Measurements from ENCODE around the gene GAS2.

GAS2 gene

GRCh38 chr11:22786475-22786874, 120.1 kb downstream of the GAS2 start:
- FAIRE-seq, result no peak
- DNase-seq (ENCODE audit: low spot score), result no peak

- FAIRE-seq (no peak), DNase-seq (ENCODE audit: low spot score) (no peak)
These were observed 120.6 kb downstream of the GAS2 start for GRCh38 chr11:22787055-22787454.

GRCh38 chr11:22787551-22788162, 121.2 kb downstream of the GAS2 start:
- DNase-seq (ENCODE audit: low spot score) (peak; percentile 26), FAIRE-seq (no peak)

- DNase-seq (ENCODE audit: low spot score), result peak; percentile 67
These were observed 126.1 kb downstream of the GAS2 start for GRCh38 chr11:22792497-22792896.

GRCh38 chr11:22795914-22796313, 129.5 kb downstream of the GAS2 start:
- FAIRE-seq, result no peak
- no peak for DNase-seq (ENCODE audit: low spot score)

More at GRCh38 chr11:22792497-22792896, 126.1 kb downstream of the GAS2 start:
- FAIRE-seq, result no peak

GRCh38 chr11:22797047-22797446, 130.6 kb downstream of the GAS2 start:
- FAIRE-seq (no peak), DNase-seq (ENCODE audit: low spot score) (no peak)

GRCh38 chr11:22798901-22799300, 132.5 kb downstream of the GAS2 start:
- no peak for FAIRE-seq
- DNase-seq (ENCODE audit: low spot score), result no peak

GRCh38 chr11:22800482-22800881, 134.1 kb downstream of the GAS2 start:
- FAIRE-seq, result no peak
- DNase-seq (ENCODE audit: low spot score), result no peak

- no peak for DNase-seq (ENCODE audit: low spot score)
- FAIRE-seq, result no peak
These were observed 136.4 kb downstream of the GAS2 start for GRCh38 chr11:22802861-22803260.

GRCh38 chr11:22807391-22807790, 141.0 kb downstream of the GAS2 start:
- DNase-seq (ENCODE audit: low spot score), result no peak
- FAIRE-seq, result no peak

- no peak for FAIRE-seq
- DNase-seq (ENCODE audit: low spot score), result no peak
These were observed 141.6 kb downstream of the GAS2 start for GRCh38 chr11:22807855-22808570.

- no peak for DNase-seq (ENCODE audit: low spot score)
These were observed 142.3 kb downstream of the GAS2 start for GRCh38 chr11:22808571-22809197.

GRCh38 chr11:22809893-22810292, 143.5 kb downstream of the GAS2 start:
- FAIRE-seq, result no peak
- no peak for DNase-seq (ENCODE audit: low spot score)

More at GRCh38 chr11:22808571-22809197, 142.3 kb downstream of the GAS2 start:
- no peak for FAIRE-seq

GRCh38 chr11:22822203-22822602, 155.8 kb downstream of the GAS2 start:
- no peak for FAIRE-seq

GRCh38 chr11:22828373-22828772, 162.0 kb downstream of the GAS2 start:
- DNase-seq (ENCODE audit: low spot score), result no peak
- no peak for FAIRE-seq

More at GRCh38 chr11:22822203-22822602, 155.8 kb downstream of the GAS2 start:
- DNase-seq (ENCODE audit: low spot score), result no peak

GRCh38 chr11:22829231-22830081, 163.0 kb downstream of the GAS2 start, which contains the start of gene SVIP:
SVIP (minus strand) TSS chr11:22829801; CDS start chr11:22829748, 53 bp downstream.
- FAIRE-seq (peak; percentile 94), DNase-seq (ENCODE audit: low spot score) (peak; percentile 95)

- DNase-seq (ENCODE audit: low spot score) (no peak), FAIRE-seq (no peak)
These were observed 163.6 kb downstream of the GAS2 start for GRCh38 chr11:22830082-22830414.

- FAIRE-seq (no peak), DNase-seq (ENCODE audit: low spot score) (no peak)
These were observed 166.1 kb downstream of the GAS2 start for GRCh38 chr11:22832315-22833015.

- FAIRE-seq (no peak), DNase-seq (ENCODE audit: low spot score) (no peak)
These were observed 180.3 kb downstream of the GAS2 start for GRCh38 chr11:22846726-22847125.

- FAIRE-seq, result no peak
- DNase-seq (ENCODE audit: low spot score), result no peak
These were observed 185.1 kb downstream of the GAS2 start for GRCh38 chr11:22851477-22851876.

- DNase-seq (ENCODE audit: low spot score) (no peak), FAIRE-seq (no peak)
These were observed 193.3 kb downstream of the GAS2 start for GRCh38 chr11:22859756-22860155.

All from urothelium cell line (cell line).